Thyroid gland (tissue), 4 donors: ENCODE data around the gene RPRD1A.

Source experiments
- POLR2A ChIP-seq, 2 donors: fragments of 450-650 bp; IDR thresholded peaks; one replicate each; pipeline ENCODE4 v1.6.1; 2017; ENCODE audit warnings: antibody characterized with exemption in 2 of 2, mild to moderate bottlenecking in 2 of 2, moderate library complexity in 1 of 2
- TF ChIP-seq, protein P1 (sequence below), 6 experiments: fragments of 200-600 bp in 3 of 6; fragments of 450-650 bp in 3 of 6; sonication (generic) in 3 of 6; IDR thresholded peaks; one replicate each; pipeline ENCODE4 v1.5.1; 2016 to 2019; ENCODE audit warnings: antibody characterized with exemption in 6 of 6, mild to moderate bottlenecking in 2 of 6, inconsistent platforms in 1 of 6, moderate library complexity in 1 of 6

GRCh38 chr18:35948080-35948479 is 119.3 kb downstream of the RPRD1A start:
- TF ChIP-seq POLR2A (IDR thresholded peaks at IDR 0.05): no peak
- TF ChIP-seq, protein P1, sequence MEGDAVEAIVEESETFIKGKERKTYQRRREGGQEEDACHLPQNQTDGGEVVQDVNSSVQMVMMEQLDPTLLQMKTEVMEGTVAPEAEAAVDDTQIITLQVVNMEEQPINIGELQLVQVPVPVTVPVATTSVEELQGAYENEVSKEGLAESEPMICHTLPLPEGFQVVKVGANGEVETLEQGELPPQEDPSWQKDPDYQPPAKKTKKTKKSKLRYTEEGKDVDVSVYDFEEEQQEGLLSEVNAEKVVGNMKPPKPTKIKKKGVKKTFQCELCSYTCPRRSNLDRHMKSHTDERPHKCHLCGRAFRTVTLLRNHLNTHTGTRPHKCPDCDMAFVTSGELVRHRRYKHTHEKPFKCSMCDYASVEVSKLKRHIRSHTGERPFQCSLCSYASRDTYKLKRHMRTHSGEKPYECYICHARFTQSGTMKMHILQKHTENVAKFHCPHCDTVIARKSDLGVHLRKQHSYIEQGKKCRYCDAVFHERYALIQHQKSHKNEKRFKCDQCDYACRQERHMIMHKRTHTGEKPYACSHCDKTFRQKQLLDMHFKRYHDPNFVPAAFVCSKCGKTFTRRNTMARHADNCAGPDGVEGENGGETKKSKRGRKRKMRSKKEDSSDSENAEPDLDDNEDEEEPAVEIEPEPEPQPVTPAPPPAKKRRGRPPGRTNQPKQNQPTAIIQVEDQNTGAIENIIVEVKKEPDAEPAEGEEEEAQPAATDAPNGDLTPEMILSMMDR (IDR thresholded peaks at IDR 0.05): no peak
